Measurements from ENCODE around the gene DEFB114. TPM values are rescaled to one million over a fixed set of nuclear protein-coding genes. Genes with fewer than 3 reads are reported as not detected.

Gene DEFB114
- not detected in 2 replicates for total RNA-seq

GRCh38 chr6:49964064-49964463, at the start of gene DEFB114:
Gene DEFB114, minus strand, starts transcription at chr6:49964164. Its CDS starts 59 bp downstream, at chr6:49964105.

GRCh38 chr6:49969605-49970004, 5.6 kb upstream of the DEFB114 start, which contains the start of gene DEFB113:
Gene DEFB113, minus strand, starts transcription at chr6:49969625. Its CDS starts 0 bp downstream, at chr6:49969625.

Other genes with a start within 250 kb of the DEFB114 start
- not detected in 2 replicates for gene CRISP3, start 219.8 kb downstream of the DEFB114 start, total RNA-seq
- not detected in 2 replicates for gene PGK2, start 176.9 kb downstream of the DEFB114 start, total RNA-seq
- not detected in 2 replicates for gene CRISP1, start 97.6 kb downstream of the DEFB114 start, total RNA-seq
- gene DEFB113, start 5.5 kb upstream of the DEFB114 start, total RNA-seq = not detected in 2 replicates
- not detected in 2 replicates for gene DEFB110, start 57.8 kb upstream of the DEFB114 start, total RNA-seq
- gene DEFB112, start 85.8 kb upstream of the DEFB114 start, total RNA-seq = not detected in 2 replicates